Right lobe of liver (tissue), 6 donors: ENCODE data around the gene TOX4. TPM values are rescaled to one million over a fixed set of nuclear protein-coding genes. Genes with fewer than 3 reads are reported as not detected.
A peak's percentile ranks its signal among the peaks of the same experiment; 100 is the strongest.

ENCODE experiments used
- ATAC-seq, 4 donors: fragments of 200-7000 bp; cut with Tn5 transposase; one replicate each; pipeline ENCODE4 v1.9.1; 2020; ENCODE audit warnings: mild to moderate bottlenecking in 4 of 4, moderate library complexity in 4 of 4
- DNase-seq, 3 donors: peaks; one replicate each; pipeline ENCODE4 v3.0.0-alpha.2; 2020
- H3K27ac ChIP-seq, 3 donors: fragments of 200-600 bp; one replicate each; pipeline ENCODE4 v1.8.0; 2022
- H3K27me3 ChIP-seq, 2 donors: fragments of 200-600 bp; one replicate each; pipeline ENCODE4 v1.8.0; 2022
- H3K36me3 ChIP-seq, 4 donors: fragments of 200-600 bp; sonication (generic) in 1 of 4; one replicate each; pipeline versions ENCODE4 v1.5.1 to v1.8.0; 2017 to 2022; ENCODE audit warnings: control low read depth in 1 of 4
- H3K4me1 ChIP-seq, 4 donors: fragments of 200-600 bp; sonication (generic) in 1 of 4; one replicate each; pipeline versions ENCODE4 v1.5.1 to v1.8.0; 2017 to 2022; ENCODE audit warnings: control low read depth in 1 of 4
- H3K4me3 ChIP-seq, 3 donors: fragments of 200-600 bp; one replicate each; pipeline ENCODE4 v1.8.0; 2022
- H3K9me3 ChIP-seq, 4 donors: fragments of 200-600 bp; sonication (generic) in 1 of 4; one replicate each; pipeline versions ENCODE4 v1.5.1 to v1.8.0; 2017 to 2022; ENCODE audit warnings: control low read depth in 1 of 4
- CTCF ChIP-seq, 4 donors: fragments of 200-600 bp in 3 of 4; fragments of 450-650 bp in 1 of 4; IDR thresholded peaks; one replicate each; pipeline versions ENCODE4 v1.5.1 to v1.8.0; 2016 to 2022; ENCODE audit warnings: antibody characterized with exemption in 4 of 4, mild to moderate bottlenecking in 2 of 4
- POLR2A ChIP-seq: fragments of 450-650 bp; IDR thresholded peaks from one replicate; pipeline ENCODE4 v1.6.1; 2017; ENCODE audit warnings: antibody characterized with exemption, mild to moderate bottlenecking
- WGBS: methylation state at CpG from one replicate; pipeline ENCODE4 v1.1.6; 2018; ENCODE audit warnings: low coverage, low lambda C conversion rate; ENCODE audit not compliant: insufficient coverage; ENCODE audit errors: missing lambda C conversion rate; 5-methylcytosine and 5-hydroxymethylcytosine counted together
- intact Hi-C, 2 donors: fragments of 100-400 bp; cut with DNase I; formaldehyde crosslinking; loops; one replicate each; pipeline versions ENCODE4 v1.11.2 to v1.14.1; 2022
- total RNA-seq, 6 experiments: library from RNA; depleted of rRNA in 2 of 6; stranded (reverse); fragments of >200 nt in 2 of 6; fragmentation: NEBNext Ultra II Directional in 3 of 6; extraction: Animal tissue kit (Norgen Biotek cat#: 25700) in 3 of 6; gene quantifications; one replicate each; pipeline versions ENCODE4 v1.1.0 to v1.2.4, GENCODE V29; 2016 to 2023
- donor health status: DM: no; HTN: yes; CAD: no.
- donor health status: DM: no; HTN: no; CAD: no.
- donor health status: DM: no; HTN: no; CAD: no.
- donor health status: DM: no; HTN: yes; CAD: no.
- donor health status: DM: no; HTN: yes; CAD: no.

The TOX4 gene
- total RNA-seq, 6 experiments from 2014 or later: 19.9 to 37.0 (median 33.3) TPM

- H3K27ac ChIP-seq: no peak overlapping the region
- TF ChIP-seq CTCF (IDR thresholded peaks at IDR 0.05) (no peak), POLR2A (no peak)
- no peak overlapping the region for H3K4me3 ChIP-seq
- WGBS: 94% methylated on average over 2 of the region's 2 CpGs
- DNase-seq: no peak
- peaks cover 0 to 22% (median 8%) of the 10 kb centered on the region in 4 donors for H3K36me3 ChIP-seq
- H3K27me3 ChIP-seq: no peaks in the 10 kb centered on the region
- intact Hi-C loops: no loop called here
- H3K9me3 ChIP-seq: no peaks in the 10 kb centered on the region
- no peak for ATAC-seq
- peaks cover 0 to 12% (median 3%) of the 10 kb centered on the region in 4 donors for H3K4me1 ChIP-seq
These were observed 29.6 kb downstream of the TOX4 start for GRCh38 chr14:21506557-21506956.

- Histone ChIP-seq H3K36me3 (peaks cover 0 to 8% (median 0%) of the 10 kb centered on the region in 4 donors), H3K4me1 (peaks cover 0 to 12% (median 3%) of the 10 kb centered on the region in 4 donors), H3K27ac (no peak overlapping the region), H3K27me3 (no peaks in the 10 kb centered on the region), H3K4me3 (peak overlapping the region in 1 of 3 donors; percentile 78), H3K9me3 (no peaks in the 10 kb centered on the region)
- intact Hi-C loops: no loop called here
- TF ChIP-seq POLR2A: no peak
- no peak for TF ChIP-seq CTCF (IDR thresholded peaks at IDR 0.05)
- no peak for DNase-seq
- ATAC-seq: no peak
- WGBS: 72% methylated on average over 6 of the region's 6 CpGs
These were observed 32.6 kb downstream of the TOX4 start for GRCh38 chr14:21509432-21510143.

- ATAC-seq: peak; percentile 99 to 100 (median 99)
- H3K4me3 ChIP-seq: peak within 1 kb of the TSS; percentile 61 to 93 (median 78)
- WGBS: 0% methylated on average over 22 of the region's 53 CpGs
- H3K4me1 ChIP-seq: peaks cover 0 to 12% (median 3%) of the 10 kb centered on the region in 4 donors
- intact Hi-C loops: no loop called here
- H3K9me3 ChIP-seq: no peaks in the 10 kb centered on the region
- peak; percentile 94 to 98 (median 97) for DNase-seq
- H3K27ac ChIP-seq: peak within 1 kb of the TSS; percentile 55 to 67 (median 59)
- no peaks in the 10 kb centered on the region for H3K27me3 ChIP-seq
- no peak for TF ChIP-seq CTCF (IDR thresholded peaks at IDR 0.05)
- TF ChIP-seq POLR2A: peak; percentile 65
- H3K36me3 ChIP-seq: peaks cover 0 to 8% (median 0%) of the 10 kb centered on the region in 4 donors
These were observed 34.0 kb downstream of the TOX4 start, which contains the start of gene METTL3 for GRCh38 chr14:21510735-21511657. Gene METTL3 (minus strand): TSS chr14:21511340. CDS start chr14:21511223, 117 bp downstream.

- no peaks in the 10 kb centered on the region for H3K9me3 ChIP-seq
- no peak for TF ChIP-seq POLR2A
- TF ChIP-seq CTCF (IDR thresholded peaks at IDR 0.05): no peak
- ATAC-seq (no peak), DNase-seq (no peak)
- peaks cover 0 to 11% (median 3%) of the 10 kb centered on the region in 4 donors for H3K4me1 ChIP-seq
- WGBS: 86% methylated on average over 1 of the region's 1 CpG
- no peaks in the 10 kb centered on the region for H3K27me3 ChIP-seq
- H3K27ac ChIP-seq: no peak overlapping the region
- H3K36me3 ChIP-seq: no peaks in the 10 kb centered on the region
- intact Hi-C loops: no loop called here
- H3K4me3 ChIP-seq: no peak overlapping the region
These were observed 37.3 kb downstream of the TOX4 start for GRCh38 chr14:21514341-21514740.
